Subcutaneous abdominal adipose tissue (tissue), 5 donors: ENCODE data around the gene FGF22.

Experiments
- H3K27ac ChIP-seq: one replicate; pipeline ENCODE4 v1.7.0; 2013; ENCODE audit warnings: low read depth, mild to moderate bottlenecking, inconsistent platforms, low read length, moderate library complexity
- H3K27me3 ChIP-seq, 5 donors: one replicate each; pipeline ENCODE4 v1.7.0; 2013; ENCODE audit warnings: low read length in 5 of 5, inconsistent platforms in 1 of 5; ENCODE audit not compliant: control insufficient read depth in 5 of 5, insufficient read depth in 4 of 5
- H3K36me3 ChIP-seq, 5 donors: one replicate each; pipeline ENCODE4 v1.7.0; 2013; ENCODE audit warnings: low read length in 5 of 5; ENCODE audit not compliant: control insufficient read depth in 5 of 5, insufficient read depth in 5 of 5
- H3K4me1 ChIP-seq, 5 donors: one replicate each; pipeline ENCODE4 v1.7.0; 2013; ENCODE audit warnings: low read length in 5 of 5, mild to moderate bottlenecking in 3 of 5, moderate library complexity in 1 of 5; ENCODE audit not compliant: control insufficient read depth in 5 of 5, insufficient read depth in 5 of 5
- H3K4me3 ChIP-seq, 5 donors: one replicate each; pipeline ENCODE4 v1.7.0; 2013; ENCODE audit warnings: low read length in 5 of 5, low read depth in 1 of 5
- H3K9ac ChIP-seq, 5 donors: one replicate each; pipeline ENCODE4 v1.7.0; 2013; ENCODE audit warnings: low read length in 5 of 5, mild to moderate bottlenecking in 4 of 5, moderate library complexity in 3 of 5
- H3K9me3 ChIP-seq, 5 donors: one replicate each; pipeline ENCODE4 v1.7.0; 2013; ENCODE audit warnings: low read length in 5 of 5; ENCODE audit not compliant: control insufficient read depth in 5 of 5
- donor health status: healthy.
- donor health status: healthy.
- donor health status: healthy.
- donor health status: healthy.
- donor health status: healthy.

Gene FGF22

GRCh38 chr19:688214-688613 is 48.5 kb downstream of the FGF22 start:
- no peak overlapping the region for H3K27ac ChIP-seq
- no peaks in the 10 kb centered on the region for H3K4me1 ChIP-seq
- H3K4me3 ChIP-seq = no peak overlapping the region
- H3K27me3 ChIP-seq = no peaks in the 10 kb centered on the region
- H3K9me3 ChIP-seq = no peaks in the 10 kb centered on the region
- H3K9ac ChIP-seq = no peak overlapping the region
- H3K36me3 ChIP-seq = no peaks in the 10 kb centered on the region

GRCh38 chr19:688992-689391 is 49.3 kb downstream of the FGF22 start:
- Histone ChIP-seq H3K4me1 (no peaks in the 10 kb centered on the region), H3K27me3 (no peaks in the 10 kb centered on the region), H3K9ac (no peak overlapping the region), H3K27ac (no peak overlapping the region), H3K36me3 (no peaks in the 10 kb centered on the region), H3K4me3 (no peak overlapping the region), H3K9me3 (no peaks in the 10 kb centered on the region)

- Histone ChIP-seq H3K27ac (no peak overlapping the region), H3K27me3 (peaks cover 0 to 9% (median 2%) of the 10 kb centered on the region in 5 donors), H3K9me3 (no peaks in the 10 kb centered on the region), H3K9ac (no peak overlapping the region), H3K36me3 (no peaks in the 10 kb centered on the region), H3K4me3 (no peak overlapping the region), H3K4me1 (no peaks in the 10 kb centered on the region)
Observed at GRCh38 chr19:690203-690602, 50.5 kb downstream of the FGF22 start.
